ENCODE data around the gene GLS.

Gene GLS

GRCh38 chr2:190970873-190971506, 90.4 kb downstream of the GLS start:
- DNase-seq (ENCODE audit: low read depth in 2 of 2) = no peak

GRCh38 chr2:190972213-190972612, 91.6 kb downstream of the GLS start:
- DNase-seq (ENCODE audit: low read depth in 2 of 2) = no peak

GRCh38 chr2:190972846-190973245, 92.2 kb downstream of the GLS start:
- DNase-seq (ENCODE audit: low read depth in 2 of 2) = no peak

GRCh38 chr2:190973262-190973661, 92.6 kb downstream of the GLS start:
- DNase-seq (ENCODE audit: low read depth in 2 of 2) = no peak

GRCh38 chr2:190973726-190974628, 93.4 kb downstream of the GLS start:
- DNase-seq (ENCODE audit: low read depth in 2 of 2) = no peak

GRCh38 chr2:190974629-190975361, 94.2 kb downstream of the GLS start:
- DNase-seq (ENCODE audit: low read depth in 2 of 2) = no peak

GRCh38 chr2:190976521-190976920, 95.9 kb downstream of the GLS start:
- no peak for DNase-seq (ENCODE audit: low read depth in 2 of 2)

- no peak for DNase-seq (ENCODE audit: low read depth in 2 of 2)
Observed at GRCh38 chr2:190977505-190977904, 96.9 kb downstream of the GLS start.

GRCh38 chr2:190978389-190979053, 97.9 kb downstream of the GLS start:
- DNase-seq (ENCODE audit: low read depth in 2 of 2) = no peak

- DNase-seq (ENCODE audit: low read depth in 2 of 2) = no peak
Observed at GRCh38 chr2:190979906-190980629, 99.4 kb downstream of the GLS start.

- no peak for DNase-seq (ENCODE audit: low read depth in 2 of 2)
Observed at GRCh38 chr2:190980630-190981209, 100.1 kb downstream of the GLS start.

- no peak for DNase-seq (ENCODE audit: low read depth in 2 of 2)
Observed at GRCh38 chr2:190981333-190981732, 100.7 kb downstream of the GLS start.

GRCh38 chr2:190981733-190982132, 101.1 kb downstream of the GLS start:
- DNase-seq (ENCODE audit: low read depth in 2 of 2) = no peak

GRCh38 chr2:190982262-190983034, 101.8 kb downstream of the GLS start:
- no peak for DNase-seq (ENCODE audit: low read depth in 2 of 2)

GRCh38 chr2:190984595-190984994, 104.0 kb downstream of the GLS start:
- no peak for DNase-seq (ENCODE audit: low read depth in 2 of 2)

- DNase-seq (ENCODE audit: low read depth in 2 of 2) = no peak
Observed at GRCh38 chr2:190986221-190986953, 105.8 kb downstream of the GLS start.

- no peak for DNase-seq (ENCODE audit: low read depth in 2 of 2)
Observed at GRCh38 chr2:190987116-190987515, 106.5 kb downstream of the GLS start.

GRCh38 chr2:190987938-190988337, 107.3 kb downstream of the GLS start:
- DNase-seq (ENCODE audit: low read depth in 2 of 2) = no peak

GRCh38 chr2:190988910-190989309, 108.3 kb downstream of the GLS start:
- DNase-seq (ENCODE audit: low read depth in 2 of 2) = no peak
